Tibial nerve (tissue), 4 donors: ENCODE data around the gene TRIM75.
"Not testable (repeated sequence)": the region's sequence is repeated elsewhere in the genome, so short reads cannot be mapped to it uniquely, and the experiment has no call there.

Experiments used
- EP300 ChIP-seq, 2 donors: sonication (generic); formaldehyde crosslinking; IDR thresholded peaks; one replicate each; pipeline ENCODE4 v1.6.1; 2017; ENCODE audit warnings: antibody characterized with exemption in 2 of 2, mild to moderate bottlenecking in 1 of 2
- TF ChIP-seq, protein P1 (sequence below), 5 experiments: fragments of 200-600 bp in 3 of 5; fragments of 450-650 bp in 2 of 5; sonication (generic) in 3 of 5; IDR thresholded peaks; one replicate each; pipeline ENCODE4 v1.5.1; 2016 to 2019; ENCODE audit warnings: antibody characterized with exemption in 5 of 5, mild to moderate bottlenecking in 3 of 5, moderate library complexity in 2 of 5

GRCh38 chr4:165084787-165085186 is 31.1 kb downstream of the TRIM75 start:
- TF ChIP-seq, protein P1, sequence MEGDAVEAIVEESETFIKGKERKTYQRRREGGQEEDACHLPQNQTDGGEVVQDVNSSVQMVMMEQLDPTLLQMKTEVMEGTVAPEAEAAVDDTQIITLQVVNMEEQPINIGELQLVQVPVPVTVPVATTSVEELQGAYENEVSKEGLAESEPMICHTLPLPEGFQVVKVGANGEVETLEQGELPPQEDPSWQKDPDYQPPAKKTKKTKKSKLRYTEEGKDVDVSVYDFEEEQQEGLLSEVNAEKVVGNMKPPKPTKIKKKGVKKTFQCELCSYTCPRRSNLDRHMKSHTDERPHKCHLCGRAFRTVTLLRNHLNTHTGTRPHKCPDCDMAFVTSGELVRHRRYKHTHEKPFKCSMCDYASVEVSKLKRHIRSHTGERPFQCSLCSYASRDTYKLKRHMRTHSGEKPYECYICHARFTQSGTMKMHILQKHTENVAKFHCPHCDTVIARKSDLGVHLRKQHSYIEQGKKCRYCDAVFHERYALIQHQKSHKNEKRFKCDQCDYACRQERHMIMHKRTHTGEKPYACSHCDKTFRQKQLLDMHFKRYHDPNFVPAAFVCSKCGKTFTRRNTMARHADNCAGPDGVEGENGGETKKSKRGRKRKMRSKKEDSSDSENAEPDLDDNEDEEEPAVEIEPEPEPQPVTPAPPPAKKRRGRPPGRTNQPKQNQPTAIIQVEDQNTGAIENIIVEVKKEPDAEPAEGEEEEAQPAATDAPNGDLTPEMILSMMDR (IDR thresholded peaks at IDR 0.05) = not testable (repeated sequence)
- TF ChIP-seq EP300 (IDR thresholded peaks at IDR 0.05) = not testable (repeated sequence)
